Fibroblast of villous mesenchyme (primary cell): ENCODE results near the gene ARPC3. TPM values are rescaled to one million over a fixed set of nuclear protein-coding genes. Genes with fewer than 3 reads are reported as not detected.
"Not testable (repeated sequence)": the region's sequence is repeated elsewhere in the genome, so short reads cannot be mapped to it uniquely, and the experiment has no call there.

ENCODE experiments used
- DNase-seq: peaks from one replicate; pipeline ENCODE4 v3.0.0-alpha.2; 2010; ENCODE audit warnings: low read depth
- H3K4me3 ChIP-seq: 2 replicates; pipeline ENCODE4 v1.5.1; 2011; ENCODE audit warnings: low read depth, mild to moderate bottlenecking, low read length
- total RNA-seq: library from RNA; depleted of rRNA; stranded (reverse); fragments of >200 nt; gene quantifications from 2 replicates; pipeline ENCODE4 v1.2.3, GENCODE V29; 2012
- TF ChIP-seq, protein P1 (sequence below): IDR thresholded peaks from 2 replicates; pipeline ENCODE4 v1.5.1; 2012; ENCODE audit warnings: low read depth, mild to moderate bottlenecking, low read length; ENCODE audit not compliant: insufficient read depth

ARPC3 gene
- total RNA-seq, 1 donor, result 354 TPM

DNA sequence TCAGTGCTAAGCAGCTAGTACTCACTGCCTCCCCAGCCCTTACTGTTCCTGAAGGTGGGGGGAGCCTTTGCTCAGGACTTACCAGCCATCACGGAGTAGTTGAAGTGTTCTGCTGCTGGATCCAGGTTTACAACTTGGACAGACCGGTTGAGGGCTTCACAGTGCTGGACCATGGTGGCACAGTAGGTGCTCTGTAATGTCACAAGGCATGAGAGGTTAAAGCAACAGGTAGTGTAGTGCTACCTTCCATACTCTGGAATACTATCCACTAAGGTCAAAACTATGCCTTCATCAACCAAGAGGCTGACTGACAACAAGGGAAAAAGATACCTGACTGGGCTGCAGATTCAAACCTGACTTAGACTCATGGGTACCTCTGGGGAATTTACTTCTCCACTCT is 14.9 kb upstream of the ARPC3 start:
- TF ChIP-seq, protein P1, sequence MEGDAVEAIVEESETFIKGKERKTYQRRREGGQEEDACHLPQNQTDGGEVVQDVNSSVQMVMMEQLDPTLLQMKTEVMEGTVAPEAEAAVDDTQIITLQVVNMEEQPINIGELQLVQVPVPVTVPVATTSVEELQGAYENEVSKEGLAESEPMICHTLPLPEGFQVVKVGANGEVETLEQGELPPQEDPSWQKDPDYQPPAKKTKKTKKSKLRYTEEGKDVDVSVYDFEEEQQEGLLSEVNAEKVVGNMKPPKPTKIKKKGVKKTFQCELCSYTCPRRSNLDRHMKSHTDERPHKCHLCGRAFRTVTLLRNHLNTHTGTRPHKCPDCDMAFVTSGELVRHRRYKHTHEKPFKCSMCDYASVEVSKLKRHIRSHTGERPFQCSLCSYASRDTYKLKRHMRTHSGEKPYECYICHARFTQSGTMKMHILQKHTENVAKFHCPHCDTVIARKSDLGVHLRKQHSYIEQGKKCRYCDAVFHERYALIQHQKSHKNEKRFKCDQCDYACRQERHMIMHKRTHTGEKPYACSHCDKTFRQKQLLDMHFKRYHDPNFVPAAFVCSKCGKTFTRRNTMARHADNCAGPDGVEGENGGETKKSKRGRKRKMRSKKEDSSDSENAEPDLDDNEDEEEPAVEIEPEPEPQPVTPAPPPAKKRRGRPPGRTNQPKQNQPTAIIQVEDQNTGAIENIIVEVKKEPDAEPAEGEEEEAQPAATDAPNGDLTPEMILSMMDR, result no peak
- DNase-seq, result no peak
- H3K4me3 ChIP-seq, result no peak overlapping the region

DNA sequence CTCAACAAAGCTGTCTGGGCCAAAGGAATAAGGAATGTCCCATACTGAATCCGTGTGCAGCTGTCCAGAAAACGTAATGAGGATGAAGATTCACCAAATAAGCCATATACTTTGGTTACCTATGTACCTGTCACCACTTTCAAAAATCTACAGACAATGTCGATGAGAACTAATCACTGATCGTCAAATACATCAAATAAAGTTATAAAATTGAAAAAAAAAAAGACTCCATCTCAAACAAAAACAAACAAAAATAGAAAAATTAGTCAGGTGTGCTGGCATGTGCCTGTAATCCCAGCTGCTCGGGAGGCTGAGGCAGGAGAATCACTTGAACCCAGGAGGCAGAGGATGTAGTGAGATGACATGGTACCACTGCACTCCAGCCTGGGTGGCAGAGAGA is 11.1 kb upstream of the ARPC3 start:
- DNase-seq, H3K4me3 ChIP-seq: not testable (repeated sequence)

DNA sequence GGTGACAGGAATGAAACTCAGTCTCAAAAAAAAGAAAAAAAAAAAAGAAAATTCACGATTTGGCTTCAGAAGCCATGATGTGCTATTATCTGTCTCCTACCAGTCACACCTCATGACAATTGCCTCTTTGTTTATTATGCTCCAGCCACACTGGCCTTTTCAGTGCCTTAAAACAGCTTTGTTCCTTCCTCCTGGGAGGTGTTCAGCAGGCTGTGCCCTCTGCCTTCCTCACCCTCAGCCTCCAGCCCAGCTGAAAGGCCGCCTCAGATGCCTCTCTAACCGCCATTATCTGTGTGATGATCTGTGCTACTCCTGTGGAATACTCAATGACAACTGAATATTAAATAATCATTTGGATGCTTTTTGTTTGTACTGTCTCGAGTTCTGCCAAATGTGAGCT is 8.6 kb upstream of the ARPC3 start:
- TF ChIP-seq, protein P1, result no peak
- H3K4me3 ChIP-seq, result no peak overlapping the region
- no peak for DNase-seq

DNA sequence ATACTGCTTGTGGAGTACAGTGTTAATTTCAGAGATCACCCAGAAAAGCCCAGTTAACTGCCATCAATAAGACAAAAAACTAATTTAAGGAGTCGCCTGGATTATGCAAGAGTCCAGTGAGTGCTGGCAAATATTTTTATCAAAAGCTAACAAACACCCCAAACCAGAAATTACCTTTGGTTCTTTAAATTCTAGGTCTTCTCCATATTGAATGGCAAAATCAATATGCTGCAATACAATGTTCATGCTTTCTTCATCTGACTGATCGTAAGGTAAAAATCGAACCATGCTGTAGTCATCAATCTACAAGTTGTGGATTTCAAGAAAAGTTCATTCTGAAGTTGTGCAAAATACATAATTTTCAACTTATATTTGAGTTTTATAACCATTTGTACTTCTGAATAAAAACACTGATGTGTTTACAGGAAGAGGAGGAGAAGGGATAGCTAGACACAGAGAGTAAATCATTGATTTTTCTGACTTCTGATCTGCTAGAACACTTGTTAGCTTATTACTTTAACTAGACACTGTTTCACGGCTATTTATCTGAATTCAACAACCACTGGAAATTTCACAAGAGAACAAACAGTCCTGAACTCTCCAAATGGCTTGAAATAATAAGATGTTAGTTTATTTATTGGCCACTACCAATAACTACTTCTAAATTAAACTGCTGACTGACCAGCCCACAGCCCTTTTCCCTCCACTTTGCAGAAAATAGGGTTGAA is 3.6 kb upstream of the ARPC3 start:
- TF ChIP-seq, protein P1, result no peak
- no peak overlapping the region for H3K4me3 ChIP-seq
- DNase-seq, result no peak

DNA sequence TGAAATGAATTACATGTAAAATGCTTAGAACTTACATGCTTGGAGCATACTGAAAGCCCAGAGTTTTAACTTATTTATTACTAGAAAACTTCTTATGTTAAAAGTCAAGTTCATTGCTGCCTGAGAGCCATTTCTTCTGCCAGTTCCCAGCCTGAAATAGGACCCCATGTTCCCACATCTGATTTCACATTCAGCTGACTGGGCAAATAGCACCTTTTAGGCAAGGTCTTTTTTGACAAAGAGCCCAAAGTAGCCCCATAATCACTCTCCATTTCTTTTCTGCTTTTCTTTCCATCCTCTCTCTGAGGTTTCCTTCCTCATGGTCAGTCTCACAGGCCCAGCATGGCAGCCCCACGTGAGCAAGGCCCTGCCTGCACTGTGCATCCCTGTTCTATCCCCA is 1.1 kb upstream of the ARPC3 start:
- TF ChIP-seq, protein P1, result no peak
- no peak overlapping the region for H3K4me3 ChIP-seq
- DNase-seq, result no peak

DNA sequence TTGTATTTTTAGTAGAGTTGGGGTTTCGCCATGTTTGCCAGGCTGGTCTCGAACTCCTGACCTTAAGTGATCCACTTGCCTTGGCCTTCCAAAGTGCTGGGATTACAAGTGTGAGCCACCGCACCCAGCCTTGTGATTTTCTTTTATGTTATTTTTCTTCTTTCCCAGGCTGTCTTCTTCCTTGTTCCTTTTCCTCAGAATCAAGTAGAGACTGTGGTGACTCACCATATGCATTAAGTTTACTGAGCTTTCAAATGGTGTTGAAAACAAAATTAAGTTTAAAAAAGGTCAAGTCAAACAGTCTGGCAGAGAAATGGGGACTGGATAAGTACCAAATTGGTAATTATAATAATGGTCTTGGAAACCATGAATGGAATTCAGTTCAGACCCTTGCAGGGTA is 5.7 kb downstream of the ARPC3 start:
- H3K4me3 ChIP-seq, result no peak overlapping the region
- TF ChIP-seq, protein P1, result no peak
- no peak for DNase-seq

DNA sequence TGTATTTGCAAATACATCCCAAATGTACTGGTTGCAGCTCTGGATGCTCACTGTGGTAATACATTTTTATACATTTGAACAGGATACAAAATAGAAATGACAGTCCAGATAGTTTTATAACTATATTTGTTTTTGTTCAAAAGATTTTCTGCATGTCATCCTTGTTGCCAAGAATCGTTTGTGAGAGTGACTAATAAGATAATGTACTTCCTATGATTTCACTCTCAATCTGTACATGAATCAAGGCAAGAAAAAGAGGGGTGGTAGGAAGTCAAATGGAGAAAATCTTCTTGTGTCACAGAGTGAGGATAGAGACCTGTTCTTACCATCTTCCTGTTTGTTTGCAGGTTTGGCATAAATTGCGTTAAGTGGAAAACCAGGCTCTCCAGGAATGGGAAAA is 13.9 kb downstream of the ARPC3 start:
- DNase-seq, result no peak
- H3K4me3 ChIP-seq, result no peak overlapping the region
- TF ChIP-seq, protein P1, result no peak
